GM12873 (cell line): Measurements from ENCODE around the gene LLPH.

ENCODE experiments used
- TF ChIP-seq, protein P1 (sequence below): IDR thresholded peaks from 2 replicates; pipeline ENCODE4 v1.5.1; 2012; ENCODE audit warnings: low read depth, mild to moderate bottlenecking, moderate library complexity, low read length, control low read depth; ENCODE audit not compliant: insufficient read depth; ENCODE audit errors: missing control alignments

LLPH gene

DNA sequence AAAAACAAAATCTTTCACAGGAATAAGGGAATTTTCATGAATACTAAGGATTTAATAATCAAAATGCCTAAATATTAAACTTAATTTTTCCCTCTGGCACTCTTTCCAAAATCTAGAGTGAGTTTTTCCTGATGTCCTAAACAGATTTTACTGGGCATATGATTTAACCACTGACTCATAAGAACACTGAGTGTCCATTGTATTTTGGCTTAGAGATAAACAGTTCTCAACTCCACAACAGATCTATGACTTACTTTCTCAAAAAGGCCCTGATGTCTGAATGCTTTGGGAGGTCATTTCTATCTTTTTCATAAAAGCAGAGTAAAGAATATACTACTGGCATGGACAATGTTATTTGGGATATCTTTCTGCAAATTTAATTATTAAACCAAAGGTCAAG, 24.2 kb upstream of the LLPH start:
- TF ChIP-seq, protein P1, sequence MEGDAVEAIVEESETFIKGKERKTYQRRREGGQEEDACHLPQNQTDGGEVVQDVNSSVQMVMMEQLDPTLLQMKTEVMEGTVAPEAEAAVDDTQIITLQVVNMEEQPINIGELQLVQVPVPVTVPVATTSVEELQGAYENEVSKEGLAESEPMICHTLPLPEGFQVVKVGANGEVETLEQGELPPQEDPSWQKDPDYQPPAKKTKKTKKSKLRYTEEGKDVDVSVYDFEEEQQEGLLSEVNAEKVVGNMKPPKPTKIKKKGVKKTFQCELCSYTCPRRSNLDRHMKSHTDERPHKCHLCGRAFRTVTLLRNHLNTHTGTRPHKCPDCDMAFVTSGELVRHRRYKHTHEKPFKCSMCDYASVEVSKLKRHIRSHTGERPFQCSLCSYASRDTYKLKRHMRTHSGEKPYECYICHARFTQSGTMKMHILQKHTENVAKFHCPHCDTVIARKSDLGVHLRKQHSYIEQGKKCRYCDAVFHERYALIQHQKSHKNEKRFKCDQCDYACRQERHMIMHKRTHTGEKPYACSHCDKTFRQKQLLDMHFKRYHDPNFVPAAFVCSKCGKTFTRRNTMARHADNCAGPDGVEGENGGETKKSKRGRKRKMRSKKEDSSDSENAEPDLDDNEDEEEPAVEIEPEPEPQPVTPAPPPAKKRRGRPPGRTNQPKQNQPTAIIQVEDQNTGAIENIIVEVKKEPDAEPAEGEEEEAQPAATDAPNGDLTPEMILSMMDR: no peak

DNA sequence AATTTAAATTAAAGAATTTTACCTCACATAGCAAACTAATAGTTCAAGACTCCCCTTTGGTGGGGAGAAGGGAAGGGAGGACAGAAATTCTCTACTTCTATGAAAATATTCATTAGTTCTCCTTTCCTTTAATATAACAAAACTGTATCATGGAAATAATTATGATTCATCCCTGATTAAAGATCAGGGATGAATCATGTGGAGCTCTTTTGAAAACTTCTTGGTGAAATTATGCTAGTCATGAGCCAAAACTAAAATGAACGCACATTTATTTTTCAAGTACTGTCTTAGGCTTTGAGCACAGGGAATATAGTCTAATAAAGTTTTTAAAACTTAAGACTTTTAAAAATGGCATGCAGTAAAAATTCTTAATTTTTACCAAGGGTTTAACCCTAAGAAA, 22.2 kb upstream of the LLPH start:
- TF ChIP-seq, protein P1: no peak

DNA sequence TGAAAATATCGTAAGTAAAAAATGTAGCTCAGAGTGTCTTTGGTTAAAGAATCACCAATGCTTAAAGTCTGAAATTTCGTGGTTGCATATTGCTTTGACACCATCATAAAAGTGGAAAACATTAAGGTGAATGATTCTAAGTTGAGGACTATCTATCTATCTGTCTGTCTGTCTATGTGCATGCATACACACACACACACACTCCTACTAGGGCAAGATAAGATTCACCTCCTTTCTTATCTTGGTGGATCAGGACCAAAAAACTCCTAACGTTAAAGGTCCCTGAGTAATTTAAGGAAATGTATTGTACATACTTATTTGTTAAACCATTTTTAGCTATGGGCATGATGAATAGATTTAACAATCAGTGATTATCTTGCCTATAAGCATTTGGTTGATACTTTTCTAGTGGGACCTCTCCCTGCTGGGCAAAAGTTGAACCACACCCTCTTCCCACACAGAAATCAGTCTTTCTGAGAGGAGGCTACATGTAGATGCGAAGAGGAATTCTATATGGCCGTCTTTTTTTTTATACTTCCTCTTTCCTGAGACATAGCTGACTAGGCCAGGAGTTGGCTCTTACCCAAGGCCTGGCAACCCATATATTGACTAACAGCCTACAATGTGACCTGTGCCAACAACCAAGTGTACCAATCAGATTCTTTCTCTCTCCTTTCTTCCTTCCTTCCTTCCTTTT, 19.3 kb upstream of the LLPH start:
- TF ChIP-seq, protein P1: peak; percentile 25

- TF ChIP-seq, protein P1: peak; percentile 52
Observed at GRCh38 chr12:66144791-66145754, 14.5 kb upstream of the LLPH start.

DNA sequence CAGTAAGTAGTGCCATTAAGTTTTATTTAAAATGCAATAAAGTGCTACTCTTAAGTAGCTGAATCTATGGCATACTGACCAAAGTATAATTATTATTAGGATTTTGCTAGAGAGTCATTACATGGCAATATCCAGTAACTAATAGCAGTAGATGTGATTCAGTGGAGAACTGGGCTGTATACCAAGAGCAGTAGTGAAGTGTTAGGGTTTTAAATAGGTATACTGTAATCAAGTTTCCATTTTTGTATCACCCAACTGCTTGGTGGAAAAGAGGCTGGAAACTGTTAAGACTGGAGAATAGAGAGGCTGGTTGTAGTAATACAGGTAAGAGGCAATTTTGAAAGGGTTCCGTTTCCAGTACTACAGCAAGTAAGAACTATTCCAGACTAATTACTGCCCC, 13.3 kb upstream of the LLPH start:
- TF ChIP-seq, protein P1: no peak

DNA sequence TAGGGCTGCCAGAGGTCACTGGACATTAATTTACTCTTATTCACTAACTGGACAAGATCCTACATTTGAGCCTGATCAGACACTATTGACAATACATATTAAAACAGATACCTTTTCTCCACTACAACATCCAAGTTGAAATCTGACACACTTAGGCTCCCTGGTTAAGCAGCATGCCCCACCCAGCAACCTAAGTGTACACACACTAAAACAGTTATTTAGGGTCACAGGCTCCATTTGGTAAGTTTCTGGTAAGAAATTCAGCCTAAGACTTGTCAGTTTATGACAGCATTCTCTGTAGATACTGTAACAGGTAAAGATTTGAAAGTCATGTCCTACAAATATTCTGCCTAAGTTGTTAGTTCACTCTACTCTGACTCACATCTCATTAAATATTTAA, 12.3 kb upstream of the LLPH start:
- TF ChIP-seq, protein P1: no peak

DNA sequence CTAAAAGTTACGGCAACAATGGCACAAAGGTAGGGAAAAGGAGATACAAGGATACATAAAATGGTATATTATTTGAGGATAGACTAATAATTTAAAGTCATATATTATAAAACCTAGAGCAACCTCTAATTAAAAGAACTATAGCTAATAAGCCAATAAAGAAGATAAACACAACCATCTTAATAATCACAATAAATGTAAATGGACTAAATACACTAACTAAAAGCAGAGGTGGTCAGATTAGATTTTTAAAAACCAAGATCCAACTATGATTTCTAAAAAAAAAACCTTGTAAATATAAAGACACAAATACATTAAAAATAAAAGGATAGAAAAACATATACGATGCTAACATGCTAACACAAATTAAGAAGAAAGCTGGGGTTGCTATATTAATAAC, 10.7 kb upstream of the LLPH start:
- TF ChIP-seq, protein P1: no peak
